ENCODE results near the gene BANP.
"Not testable (repeated sequence)": the region's sequence is repeated elsewhere in the genome, so short reads cannot be mapped to it uniquely, and the experiment has no call there.

The BANP gene

DNA sequence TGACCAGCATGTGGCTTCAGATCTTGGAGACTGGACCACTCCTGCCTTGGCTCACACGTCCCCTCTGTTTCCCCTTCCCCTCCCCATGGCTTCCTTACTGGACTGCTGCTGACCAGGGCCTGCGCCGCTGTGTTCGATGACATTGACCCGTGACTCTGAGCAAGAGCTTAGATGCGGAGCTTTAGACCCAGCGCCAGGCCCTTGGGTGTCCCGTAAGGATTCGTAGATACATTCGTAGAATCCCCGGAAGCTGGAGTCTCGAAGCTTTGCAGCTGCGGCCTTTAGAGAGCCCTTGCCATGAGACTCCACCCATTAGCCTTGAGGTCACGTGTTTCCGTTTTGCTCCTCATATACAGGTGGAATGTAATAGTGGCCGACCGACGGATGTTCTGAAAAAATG lies 65.2 kb downstream of the BANP start:
- DNase-seq: not testable (repeated sequence)

DNA sequence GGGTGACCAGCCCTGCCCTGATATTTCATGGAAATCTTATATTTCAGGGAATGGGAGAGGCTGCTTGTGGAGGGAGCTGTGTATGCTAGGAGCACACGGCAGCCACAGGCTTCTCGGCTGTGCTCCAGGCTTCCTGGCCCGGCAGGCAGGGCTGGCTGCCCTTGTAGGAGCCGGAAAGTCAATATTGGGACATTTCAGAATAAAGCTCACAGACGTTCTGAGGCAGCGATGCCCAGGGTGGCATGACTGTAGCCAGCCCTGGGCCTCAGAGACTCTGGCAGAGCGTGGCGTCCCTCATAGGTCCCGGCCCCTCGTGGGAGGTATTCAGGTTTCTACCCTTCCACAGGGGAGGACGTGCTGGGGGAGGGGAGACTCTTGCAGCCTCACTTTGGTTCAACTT lies 65.7 kb downstream of the BANP start:
- no peak for DNase-seq

DNA sequence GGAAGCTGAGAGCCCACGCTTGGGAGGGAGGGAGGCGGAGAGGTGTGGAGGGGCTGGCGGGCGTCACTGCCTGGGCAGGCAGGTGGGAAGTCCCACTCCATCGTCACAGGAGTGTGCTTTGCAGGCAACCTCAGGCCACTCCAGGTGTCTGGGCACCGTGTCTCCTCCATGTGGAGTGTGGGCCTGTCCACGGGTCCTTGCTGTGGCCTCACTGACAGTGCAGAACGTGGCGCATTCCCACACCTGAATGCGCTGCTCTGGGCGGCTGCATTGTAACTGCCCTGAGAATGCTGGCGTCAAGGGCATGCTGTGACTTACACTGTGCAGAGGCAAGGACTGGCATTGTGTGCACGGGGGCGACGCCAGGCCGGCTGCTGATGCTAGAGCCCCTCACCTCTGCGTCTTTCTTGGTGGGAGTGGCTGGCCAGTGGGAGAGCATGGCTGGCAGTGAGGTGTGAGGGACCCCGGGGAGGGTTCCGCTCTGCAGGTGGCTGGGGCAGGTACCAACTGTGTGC lies 66.4 kb downstream of the BANP start:
- no peak for DNase-seq

DNA sequence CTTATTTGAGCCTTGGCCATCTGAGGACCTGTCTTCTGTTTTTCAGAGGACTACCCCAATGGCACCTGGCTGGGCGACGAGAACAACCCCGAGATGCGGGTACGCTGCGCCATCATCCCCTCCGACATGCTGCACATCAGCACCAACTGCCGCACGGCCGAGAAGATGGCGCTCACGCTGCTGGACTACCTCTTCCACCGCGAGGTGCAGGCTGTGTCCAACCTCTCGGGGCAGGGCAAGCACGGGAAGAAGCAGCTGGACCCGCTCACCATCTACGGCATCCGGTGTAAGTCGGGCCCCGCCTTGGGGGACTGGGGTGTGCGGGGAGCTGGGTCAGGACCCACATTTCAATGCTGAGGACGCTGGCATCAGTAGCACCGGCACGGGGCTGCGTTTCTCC lies 67.1 kb downstream of the BANP start:
- not testable (repeated sequence) for DNase-seq

DNA sequence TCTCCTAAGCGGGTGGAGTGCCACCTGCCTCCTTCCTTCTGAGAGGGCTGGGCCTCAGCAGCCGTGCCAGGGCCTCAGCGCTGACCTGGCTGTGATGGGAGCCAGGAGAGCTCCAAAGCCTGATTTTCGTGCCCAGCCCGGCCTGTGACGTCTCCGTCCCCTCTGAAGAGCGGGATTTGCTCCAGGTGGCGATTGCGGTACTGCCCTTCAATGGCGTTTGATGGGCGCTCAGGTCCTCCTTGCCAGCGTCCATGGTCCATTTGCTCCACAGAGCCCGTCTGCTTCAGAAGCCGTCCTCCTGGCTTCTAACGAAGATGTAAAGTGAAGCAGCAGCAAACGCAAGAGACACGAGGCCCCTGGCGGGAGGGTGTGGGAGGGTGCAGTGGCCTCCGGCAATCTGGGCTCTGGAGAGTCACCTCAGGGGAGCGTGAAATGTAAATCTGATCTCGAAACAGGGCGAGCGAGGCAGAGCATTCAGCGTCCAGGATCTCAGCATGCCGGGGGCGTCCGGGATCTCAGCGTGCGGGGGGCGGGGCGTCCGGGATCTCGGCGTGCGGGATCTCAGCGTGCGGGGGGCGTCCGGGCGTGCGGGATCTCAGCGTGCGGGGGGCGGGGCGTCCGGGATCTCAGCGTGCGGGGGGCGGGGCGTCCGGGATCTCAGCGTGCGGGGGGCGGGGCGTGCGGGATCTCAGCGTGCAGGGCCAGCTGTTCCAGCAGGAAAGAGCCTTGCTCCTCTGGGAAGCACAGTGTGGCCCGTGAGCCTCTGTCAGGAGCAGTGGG lies 68.0 kb downstream of the BANP start:
- not testable (repeated sequence) for DNase-seq

DNA sequence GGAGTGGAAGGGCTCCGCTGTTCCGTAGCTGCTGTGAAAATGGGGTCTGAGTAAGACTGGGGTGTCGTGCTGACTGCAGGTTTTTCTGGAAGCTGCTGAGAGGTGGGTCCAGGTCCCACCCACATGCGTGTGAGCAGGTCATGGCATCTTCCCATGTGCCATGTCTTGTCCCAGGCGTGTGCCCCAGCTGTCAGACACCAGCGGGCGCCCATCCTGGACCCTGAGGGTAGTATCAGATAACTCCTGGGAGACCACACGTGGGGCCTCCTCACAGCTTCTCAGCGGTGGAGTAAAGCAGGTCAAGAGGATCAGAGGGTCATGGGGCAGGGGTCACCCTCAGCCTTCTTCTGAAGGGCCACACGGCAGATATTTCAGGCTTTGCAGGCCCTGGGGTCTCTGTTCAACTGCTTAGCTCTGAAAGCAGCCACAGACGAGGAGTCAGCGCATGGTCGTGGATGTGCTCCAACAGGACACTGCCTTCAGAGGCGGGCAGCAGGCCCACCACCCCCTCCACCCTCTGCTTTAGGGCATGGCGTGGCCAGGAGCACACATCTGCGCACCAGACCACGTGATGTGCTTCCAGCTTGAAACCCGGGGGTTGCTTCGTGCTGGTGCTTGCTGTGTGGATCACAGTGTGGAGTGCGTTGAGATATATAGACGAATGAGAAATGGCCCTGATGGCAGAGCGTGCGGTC lies 68.7 kb downstream of the BANP start:
- no peak for DNase-seq

DNA sequence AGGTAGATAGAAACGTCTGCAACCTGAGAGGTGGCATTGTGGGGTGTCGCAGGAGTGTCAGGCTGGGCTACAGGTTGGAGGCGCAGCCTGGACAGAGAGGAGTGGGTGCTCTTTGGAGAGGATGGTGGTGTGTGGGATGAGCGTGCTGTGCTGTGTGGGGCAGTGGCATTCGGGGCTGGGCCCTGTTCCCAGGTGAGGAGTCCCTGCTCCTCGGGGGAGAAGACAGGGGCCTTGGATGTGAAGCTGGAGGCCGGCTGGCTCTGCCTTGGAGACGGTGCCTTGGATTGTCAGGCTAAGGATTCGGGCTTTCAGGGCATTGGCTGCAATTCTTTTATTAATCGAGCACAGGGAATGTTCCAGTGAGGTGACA lies 69.3 kb downstream of the BANP start:
- no peak for DNase-seq

DNA sequence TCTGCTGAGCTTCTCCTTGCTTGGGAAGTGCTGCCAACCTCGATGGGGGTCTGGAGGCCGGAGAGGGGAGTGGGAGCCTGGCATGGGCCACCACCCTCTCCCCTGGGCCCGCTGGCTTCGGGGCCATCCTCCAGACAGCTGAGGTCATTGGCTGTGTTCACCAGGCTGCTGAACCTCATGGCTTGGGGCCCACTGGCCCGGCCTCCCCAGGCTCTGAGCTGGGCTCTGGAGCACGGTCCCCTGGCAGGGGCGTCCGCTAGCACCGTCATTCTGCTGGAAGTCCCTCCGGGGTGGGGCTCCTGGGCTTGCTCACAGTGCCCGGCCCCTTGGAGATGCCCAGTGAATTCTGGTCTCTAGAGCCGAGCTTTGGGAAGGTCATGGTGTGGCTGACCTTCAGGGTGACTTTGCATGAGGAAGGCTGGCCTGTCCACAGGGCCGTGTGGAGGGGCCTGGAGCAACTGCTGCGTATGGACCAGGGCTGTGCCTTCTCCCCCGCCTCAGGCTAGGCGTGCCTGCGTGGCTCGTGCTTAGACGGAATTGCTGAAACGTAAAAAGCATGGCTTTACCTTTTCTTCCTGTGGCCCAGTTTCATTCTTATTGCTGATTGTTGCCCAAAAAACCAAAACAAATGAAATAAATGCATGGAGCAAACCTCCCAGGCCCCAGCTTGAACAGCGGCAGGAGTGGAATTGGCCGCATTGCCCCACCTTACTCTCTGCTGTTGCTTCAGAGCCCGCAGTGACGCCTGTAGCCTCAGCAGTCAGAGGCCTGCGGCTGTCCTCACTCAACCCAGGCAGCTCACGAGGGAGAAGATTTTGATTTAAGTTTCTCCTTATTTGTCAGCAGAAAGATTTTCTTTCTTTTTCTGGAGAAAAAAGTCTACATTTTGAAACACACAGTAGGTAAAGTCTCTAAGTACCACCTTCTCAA lies 70.1 kb downstream of the BANP start:
- DNase-seq: not testable (repeated sequence)

DNA sequence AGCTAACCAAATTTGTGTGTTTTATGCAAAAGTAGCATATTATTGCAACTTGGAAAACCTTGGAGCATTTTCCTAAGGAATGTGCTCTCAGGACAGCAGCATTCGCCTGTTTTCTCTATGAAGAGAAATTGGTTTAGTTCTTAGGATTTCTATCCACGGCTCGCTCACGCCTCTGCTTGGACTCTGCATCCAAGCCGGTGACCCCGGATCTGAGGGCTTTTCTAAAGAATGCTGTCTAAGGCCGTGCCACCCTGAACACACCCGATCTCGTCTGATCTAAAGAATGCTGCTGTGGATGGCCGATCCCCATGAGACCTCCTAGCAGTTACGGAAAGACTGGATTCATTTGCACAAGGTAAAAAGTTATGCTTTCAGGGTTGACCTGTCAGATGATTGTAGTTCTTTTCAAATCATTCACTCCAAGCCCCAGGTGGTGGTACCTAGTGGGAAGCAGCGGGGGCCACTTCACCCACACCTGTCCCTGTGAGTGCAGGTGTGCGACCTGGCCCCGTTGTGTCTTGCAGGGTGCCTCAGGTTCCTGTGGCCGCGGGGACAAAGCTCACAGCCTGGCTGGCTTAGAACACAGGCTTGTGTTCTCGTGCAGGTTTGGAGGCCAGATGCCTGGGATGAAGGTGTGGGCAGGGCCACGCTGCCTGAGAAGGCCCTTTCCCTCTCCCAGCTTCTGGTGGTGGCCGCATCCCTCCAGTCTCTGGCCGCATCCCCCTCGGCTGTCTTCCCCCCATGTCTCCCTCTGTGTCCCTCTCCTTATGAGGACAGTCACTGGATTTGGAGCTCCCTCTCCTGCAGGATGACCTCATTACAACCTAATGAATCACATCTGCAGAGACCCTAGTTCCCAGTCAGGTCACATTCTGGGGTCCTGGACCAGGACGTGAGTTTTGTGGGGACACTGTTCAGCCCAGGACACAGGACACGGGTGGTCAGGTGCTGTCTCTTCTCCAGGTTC lies 71.1 kb downstream of the BANP start:
- no peak for DNase-seq

DNA sequence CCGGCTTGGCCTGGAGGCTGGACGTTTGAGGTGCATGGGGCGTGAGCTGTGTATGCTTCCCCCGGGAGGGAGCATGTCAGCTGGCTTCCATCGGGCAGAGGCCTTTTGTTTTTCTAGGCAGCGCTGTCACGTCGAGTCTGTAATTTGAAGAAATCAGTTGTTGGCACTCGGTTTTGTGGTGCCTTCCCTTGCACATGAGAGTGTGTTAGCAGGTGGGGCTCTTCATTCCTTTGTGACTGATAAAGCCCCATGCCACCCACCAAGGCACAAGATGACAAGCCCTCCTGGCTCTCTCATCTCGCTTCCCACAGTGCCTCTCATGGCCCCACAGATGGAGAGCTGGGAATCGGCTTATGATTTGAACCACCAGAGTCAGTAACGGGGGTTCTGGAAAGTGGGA lies 72.1 kb downstream of the BANP start:
- DNase-seq: no peak

DNA sequence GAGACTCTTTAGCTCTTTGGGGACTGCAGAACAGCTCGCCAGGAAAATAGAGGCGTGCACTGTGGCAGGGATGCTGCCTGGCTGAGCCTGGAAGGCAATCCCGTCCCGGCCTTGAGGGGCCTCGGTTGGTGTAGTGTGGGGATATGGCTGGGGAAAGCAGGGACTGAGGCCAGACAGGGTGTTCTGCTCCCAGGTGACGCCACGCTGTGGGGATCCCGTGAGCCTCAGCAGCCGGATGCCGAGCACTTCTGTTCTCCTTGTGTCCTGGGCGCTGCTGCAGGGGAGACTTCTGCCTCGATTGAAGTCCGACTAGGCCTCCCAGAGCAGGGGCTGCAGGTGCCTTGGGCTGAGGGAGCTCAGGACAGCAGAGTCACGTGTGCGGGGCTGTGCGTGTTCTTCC lies 72.6 kb downstream of the BANP start:
- DNase-seq: no peak

DNA sequence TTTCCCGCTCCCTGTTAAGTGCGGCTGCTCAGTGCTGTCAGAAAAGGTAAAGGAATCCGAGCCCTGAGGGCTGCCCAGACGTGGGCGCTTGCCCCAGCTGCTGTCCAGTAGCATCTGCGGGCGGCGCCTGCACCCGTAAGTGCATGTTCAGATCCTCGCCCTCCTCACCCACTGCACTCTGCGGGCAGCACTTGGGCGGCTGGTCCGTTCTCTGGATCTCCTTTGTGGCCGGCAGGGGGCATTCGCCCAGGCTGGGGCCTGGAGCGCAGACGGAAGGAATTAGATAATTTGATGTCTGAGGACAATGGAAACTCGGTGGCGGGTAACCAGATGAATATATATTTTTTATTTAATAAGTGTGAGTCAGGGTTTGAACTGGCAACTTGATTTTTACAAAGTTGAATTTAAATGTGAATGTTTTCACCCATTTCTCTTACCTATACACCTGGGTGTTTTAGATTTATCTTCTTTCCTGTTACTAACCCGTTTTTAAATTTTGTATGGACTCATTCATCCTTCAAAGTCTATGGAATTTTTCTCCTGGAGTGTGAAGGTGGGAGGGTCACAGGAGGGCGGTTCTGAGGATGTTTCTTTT lies 73.4 kb downstream of the BANP start:
- DNase-seq: not testable (repeated sequence)

DNA sequence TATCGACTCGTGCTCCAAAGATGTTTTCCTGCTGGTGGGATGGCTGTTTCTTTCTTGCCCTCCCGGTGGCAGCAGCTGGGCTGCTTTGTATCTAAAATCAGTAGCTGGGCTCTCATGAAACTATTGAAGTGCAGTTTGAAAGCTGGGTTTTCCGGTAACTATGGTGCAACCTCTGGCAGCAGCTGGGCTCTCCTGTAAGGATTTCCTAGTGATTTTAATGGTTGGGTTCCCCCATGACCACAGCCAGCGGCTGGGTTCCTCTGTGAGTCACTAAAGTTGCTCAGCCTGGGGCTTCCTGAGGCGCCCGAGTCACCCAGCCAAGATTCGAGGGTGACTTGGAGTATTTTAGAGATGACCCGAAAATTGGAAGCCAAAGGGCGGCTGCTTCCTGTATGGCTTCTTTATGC lies 73.9 kb downstream of the BANP start:
- not testable (repeated sequence) for DNase-seq

DNA sequence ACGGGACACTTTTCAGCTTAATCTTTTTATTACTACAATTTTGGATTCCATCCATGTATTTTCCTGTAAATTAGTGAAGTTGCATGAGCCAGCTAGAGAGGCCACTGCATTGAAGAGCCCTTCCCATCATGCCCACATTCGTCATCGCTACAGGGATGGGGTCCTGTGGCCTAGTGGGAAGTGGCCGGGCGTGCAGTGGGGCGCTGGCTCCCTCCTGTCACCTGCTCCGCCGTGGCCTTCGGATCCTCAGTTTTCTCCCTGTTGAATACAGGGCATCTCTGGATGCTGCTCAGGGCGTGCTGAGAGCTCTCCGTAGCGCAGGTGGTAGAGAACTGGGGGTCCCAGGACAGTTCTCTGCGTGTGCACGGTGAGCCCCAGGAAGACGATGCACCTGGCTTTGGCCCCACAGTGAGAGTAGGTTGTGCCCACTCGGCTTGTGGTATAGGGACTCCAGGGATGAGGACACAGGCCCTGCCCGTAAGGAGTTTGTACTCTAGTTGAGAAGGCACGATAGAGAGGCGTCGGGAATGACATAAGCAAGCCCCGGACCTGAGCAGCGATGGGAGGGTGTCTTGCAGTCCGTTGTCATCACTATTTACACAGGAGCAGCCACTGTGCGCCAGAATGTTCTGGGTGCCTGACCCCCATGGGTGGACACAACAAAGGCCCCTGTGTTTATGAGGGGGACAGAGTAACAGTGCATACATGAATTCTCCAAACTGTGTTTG lies 74.8 kb downstream of the BANP start:
- not testable (repeated sequence) for DNase-seq

DNA sequence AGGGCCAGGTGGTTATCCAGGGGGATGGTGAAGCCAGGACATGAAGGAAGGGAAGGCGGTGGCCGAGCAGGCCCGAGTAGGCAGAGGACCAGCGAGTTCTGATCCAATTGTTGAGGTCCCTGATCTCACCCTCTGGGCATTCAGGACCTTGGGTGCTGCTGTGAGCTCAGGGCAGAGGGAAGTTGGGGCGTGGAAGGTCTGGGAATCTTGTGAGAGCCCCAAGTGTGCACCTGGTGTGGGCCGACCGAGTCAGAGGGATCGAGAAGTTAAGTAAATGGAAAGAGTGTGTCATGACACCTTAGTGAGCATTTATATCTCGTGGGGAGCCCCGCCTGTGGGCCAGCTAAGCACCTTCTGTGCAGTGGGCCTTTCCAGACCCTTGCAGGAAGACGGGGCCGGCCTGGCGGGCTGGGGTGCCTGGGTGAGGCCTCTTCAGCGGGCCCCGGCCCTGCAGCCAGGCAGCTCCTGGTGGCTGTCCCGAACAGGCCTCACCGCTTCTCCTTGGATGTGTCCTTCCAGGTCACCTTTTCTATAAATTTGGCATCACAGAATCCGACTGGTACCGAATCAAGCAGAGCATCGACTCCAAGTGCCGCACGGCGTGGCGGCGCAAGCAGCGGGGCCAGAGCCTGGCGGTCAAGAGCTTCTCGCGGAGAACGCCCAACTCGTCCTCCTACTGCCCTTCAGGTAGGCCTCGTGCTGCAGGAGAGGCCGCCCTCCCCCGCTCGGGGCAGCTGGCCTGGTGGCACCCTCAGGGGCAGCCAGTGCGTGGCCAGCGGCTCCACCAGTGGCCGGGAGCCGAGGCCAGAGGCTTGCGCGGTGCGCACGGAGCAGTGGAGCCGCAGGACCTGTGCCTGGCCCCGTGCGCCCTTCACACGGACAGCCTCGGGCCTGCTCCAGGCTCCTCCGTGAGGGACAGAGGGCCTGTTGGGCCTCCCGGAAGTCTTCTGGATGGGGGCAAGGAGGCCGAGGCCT lies 76.0 kb downstream of the BANP start:
- no peak for DNase-seq

DNA sequence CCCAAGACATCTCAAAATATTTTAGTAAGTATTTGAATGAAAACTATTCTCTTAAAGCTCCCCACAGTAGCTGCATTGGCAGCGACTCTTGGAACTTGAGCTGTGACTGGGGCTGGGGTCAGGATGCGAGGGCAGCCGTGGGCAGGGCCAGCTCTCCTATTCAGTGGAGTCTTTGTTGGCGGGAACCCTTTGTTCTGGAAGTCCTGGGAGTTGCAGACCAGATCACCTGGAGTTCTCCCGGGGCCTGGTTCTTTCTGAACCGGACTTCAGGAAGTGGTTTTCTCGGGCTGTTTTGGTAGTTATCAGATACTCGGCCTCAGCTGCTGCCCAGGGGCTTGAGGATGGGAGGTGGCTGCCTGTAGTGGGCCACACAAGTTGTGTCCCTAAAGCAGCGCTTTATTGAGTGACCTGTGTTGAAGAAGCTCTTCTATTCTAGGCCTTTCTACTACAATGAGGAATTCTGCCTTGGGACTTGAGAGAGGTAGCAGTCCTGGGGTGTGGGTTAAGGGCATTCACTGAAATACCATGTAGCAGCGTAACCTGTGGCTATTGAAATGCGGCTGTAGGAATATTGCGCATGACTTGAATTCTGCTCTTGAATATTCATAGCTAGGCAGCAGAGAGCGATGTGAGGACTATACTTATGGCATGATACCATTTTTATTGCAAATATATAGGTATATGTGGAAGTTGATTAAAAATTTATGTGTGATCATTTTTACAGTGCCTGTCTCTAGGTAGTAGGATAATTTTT lies 77.1 kb downstream of the BANP start:
- DNase-seq: not testable (repeated sequence)

DNA sequence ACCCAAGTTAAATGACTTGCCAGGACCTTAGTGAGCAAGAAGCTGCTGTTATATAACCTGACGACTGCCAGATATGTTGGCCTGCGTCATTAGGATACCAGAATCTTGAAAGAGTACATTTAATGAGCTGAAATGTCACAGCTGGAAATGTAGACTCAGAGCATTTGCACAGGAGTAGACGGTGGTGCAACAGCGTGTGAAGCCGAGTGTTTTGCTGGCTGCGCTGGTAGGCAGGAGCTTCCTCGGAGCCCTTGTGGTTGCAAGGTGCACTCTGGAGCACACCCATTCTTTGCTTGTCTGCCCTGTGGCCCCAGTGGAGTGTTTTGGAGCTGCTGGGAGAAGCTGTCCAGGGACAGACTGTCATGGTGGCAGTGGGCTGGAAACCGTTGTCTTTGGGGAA lies 79.3 kb downstream of the BANP start:
- DNase-seq: no peak

DNA sequence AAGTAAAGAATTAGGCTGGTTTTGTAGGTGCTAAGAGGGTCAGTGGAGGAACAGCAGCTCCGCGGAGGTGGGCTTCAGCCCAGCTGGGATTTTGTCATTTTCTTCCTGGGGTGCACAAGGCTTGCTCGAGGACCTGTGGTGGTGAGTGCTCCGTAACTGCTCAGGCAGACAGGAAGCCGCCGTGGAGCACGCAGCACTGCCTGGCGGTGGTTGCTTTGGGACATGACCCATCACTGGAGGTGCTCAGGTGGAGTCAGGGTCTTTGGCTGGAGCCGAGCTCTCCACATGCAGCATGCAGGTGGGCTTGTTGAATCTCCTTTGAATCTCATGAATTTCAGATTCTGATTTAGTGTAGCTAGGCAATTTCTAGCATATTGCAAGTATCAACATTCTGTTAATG lies 79.7 kb downstream of the BANP start:
- not testable (repeated sequence) for DNase-seq
